B cell (primary cell): ENCODE results near the gene SEC14L5. TPM values are rescaled to one million over a fixed set of nuclear protein-coding genes. Genes with fewer than 3 reads are reported as not detected.
A peak's percentile ranks its signal among the peaks of the same experiment; 100 is the strongest.

ENCODE experiments used
- ATAC-seq: fragments of 200-7000 bp; cut with Tn5 transposase; one replicate; pipeline ENCODE4 v1.10.0; 2021; ENCODE audit warnings: low read depth, mild to moderate bottlenecking, moderate number of reproducible peaks, moderate library complexity
- CTCF ChIA-PET: fragments of 350-600 bp; sonication (Branson Sonifier 250); formaldehyde crosslinking; loops from one replicate; lab custom pipeline; 2021; ENCODE audit warnings: antibody characterized with exemption, inconsistent platforms; lab: Charles Lee
- POLR2A ChIA-PET: fragments of 350-600 bp; sonication (Branson Sonifier 250); formaldehyde crosslinking; loops from one replicate; lab custom pipeline; 2021; ENCODE audit warnings: antibody characterized with exemption; lab: Charles Lee
- DNase-seq: peaks from one replicate; pipeline ENCODE4 v3.0.0; 2013
- H2AFZ ChIP-seq: 2 replicates; pipeline ENCODE4 v1.6.1; 2012; ENCODE audit warnings: mild to moderate bottlenecking, low read depth, low read length; ENCODE audit not compliant: insufficient read depth, poor library complexity, severe bottlenecking
- H3K27ac ChIP-seq, 2 donors: 1 replicate in 1 of 2; 2 replicates in 1 of 2; pipeline ENCODE4 v1.5.1; 2012 to 2013; ENCODE audit warnings: low read length in 2 of 2, mild to moderate bottlenecking in 2 of 2, moderate library complexity in 1 of 2
- H3K27me3 ChIP-seq, 4 experiments: fragments of 200-600 bp in 1 of 4; sonication (generic) in 1 of 4; replicated peaks in 1 of 4; 1 replicate in 2 of 4; 2 replicates in 2 of 4; pipeline versions ENCODE4 v1.6.1 to v1.7.0; 2013 to 2016; ENCODE audit warnings: low read length in 3 of 4, mild to moderate bottlenecking in 2 of 4, mixed read lengths in 1 of 4, moderate library complexity in 1 of 4; ENCODE audit not compliant: insufficient read depth in 4 of 4, control insufficient read depth in 3 of 4; ENCODE audit errors: control extremely low read depth in 1 of 4
- H3K36me3 ChIP-seq, 2 experiments: replicated peaks in 1 of 2; 1 replicate in 1 of 2; 2 replicates in 1 of 2; pipeline versions ENCODE4 v1.6.1 to v1.7.1; 2013; ENCODE audit warnings: low read length in 1 of 2; ENCODE audit not compliant: insufficient read depth in 2 of 2, control insufficient read depth in 1 of 2; ENCODE audit errors: control extremely low read depth in 1 of 2, extremely low read depth in 1 of 2
- H3K4me1 ChIP-seq, 2 donors: fragments of 200-600 bp in 1 of 2; sonication (generic) in 1 of 2; 1 replicate in 1 of 2; 2 replicates in 1 of 2; pipeline versions ENCODE4 v1.5.1 to v1.6.1; 2013 to 2017; ENCODE audit warnings: low read length in 2 of 2; ENCODE audit not compliant: control insufficient read depth in 2 of 2, insufficient read depth in 2 of 2
- H3K4me2 ChIP-seq: replicated peaks from 2 replicates; pipeline ENCODE3; 2012; ENCODE audit warnings: mild to moderate bottlenecking, low read depth, low read length; ENCODE audit not compliant: poor library complexity, severe bottlenecking
- H3K4me3 ChIP-seq, 5 experiments: fragments of 200-600 bp in 1 of 5; sonication (generic) in 1 of 5; 1 replicate in 3 of 5; 2 replicates in 2 of 5; pipeline versions ENCODE4 v1.5.1 to v1.7.0; 2011 to 2016; ENCODE audit warnings: low read length in 4 of 5, mild to moderate bottlenecking in 4 of 5, low read depth in 2 of 5, control low read depth in 1 of 5, moderate library complexity in 1 of 5; ENCODE audit not compliant: insufficient read depth in 1 of 5; ENCODE audit errors: control extremely low read depth in 1 of 5, extremely low read depth in 1 of 5
- H3K79me2 ChIP-seq: fragments of 200-600 bp; sonication (generic); one replicate; pipeline ENCODE4 v1.6.0; 2016; ENCODE audit warnings: low read length; ENCODE audit not compliant: control insufficient read depth, insufficient read depth
- H3K9ac ChIP-seq: fragments of 200-600 bp; sonication (generic); 2 replicates; pipeline ENCODE4 v1.6.1; 2017; ENCODE audit warnings: mild to moderate bottlenecking, low read length, moderate library complexity
- H3K9me3 ChIP-seq, 3 donors: one replicate each; pipeline versions ENCODE4 v1.6.1 to v1.7.1; 2013; ENCODE audit warnings: low read length in 2 of 3; ENCODE audit not compliant: control insufficient read depth in 2 of 3, insufficient read depth in 1 of 3; ENCODE audit errors: control extremely low read depth in 1 of 3
- H4K20me1 ChIP-seq: 2 replicates; pipeline ENCODE4 v1.6.0; 2012; ENCODE audit warnings: mild to moderate bottlenecking, low read length; ENCODE audit not compliant: insufficient read depth, control insufficient read depth, poor library complexity, severe bottlenecking
- H3K27ac Mint-ChIP-seq: one replicate; pipeline ENCODE4 v1.8.0; 2021; ENCODE audit warnings: mixed read lengths
- H3K27me3 Mint-ChIP-seq: one replicate; pipeline ENCODE4 v1.8.0; 2021; ENCODE audit warnings: mixed read lengths
- H3K4me1 Mint-ChIP-seq: one replicate; pipeline ENCODE4 v1.8.0; 2021; ENCODE audit warnings: mixed read lengths
- H3K4me3 Mint-ChIP-seq: one replicate; pipeline ENCODE4 v1.8.0; 2021; ENCODE audit warnings: mixed read lengths
- H3K9me3 Mint-ChIP-seq: one replicate; pipeline ENCODE4 v1.8.0; 2022; ENCODE audit warnings: mixed read lengths; ENCODE audit not compliant: insufficient read depth
- CTCF ChIP-seq: fragments of 200-600 bp; IDR thresholded peaks from one replicate; pipeline ENCODE4 v1.8.0; 2022; ENCODE audit warnings: antibody characterized with exemption, mild to moderate bottlenecking
- EZH2 ChIP-seq: IDR thresholded peaks from 2 replicates; pipeline ENCODE4 v1.6.1; 2012; ENCODE audit warnings: borderline replicate concordance, low read depth, mild to moderate bottlenecking, moderate library complexity, low read length; ENCODE audit not compliant: insufficient read depth, poor library complexity, severe bottlenecking
- WGBS: methylation state at CpG from one replicate; pipeline ENCODE4 v1.1.5; 2013; ENCODE audit warnings: missing lambda C conversion rate; ENCODE audit not compliant: insufficient coverage; 5-methylcytosine and 5-hydroxymethylcytosine counted together
- intact Hi-C: fragments of 100-400 bp; cut with micrococcal nuclease; formaldehyde crosslinking; loops from one replicate; pipeline ENCODE4 v1.10.0; 2022
- polyA plus RNA-seq: library from polyadenylated mRNA; depleted of rRNA; stranded (reverse); fragments of >200 nt; gene quantifications from 2 replicates; pipeline ENCODE4 v1.2.3, GENCODE V29; 2012
- total RNA-seq, 2 donors: library from RNA; stranded (reverse); fragments of 120-200 nt in 1 of 2; gene quantifications; 1 replicate in 1 of 2; 2 replicates in 1 of 2; pipeline versions ENCODE4 v1.2.3 to v1.2.4, GENCODE V29; 2013 to 2022

SEC14L5 gene
- total and polyA plus RNA-seq, 2 donors (not counting 1 experiment from before 2014, with no cell fraction given), result not detected

DNA sequence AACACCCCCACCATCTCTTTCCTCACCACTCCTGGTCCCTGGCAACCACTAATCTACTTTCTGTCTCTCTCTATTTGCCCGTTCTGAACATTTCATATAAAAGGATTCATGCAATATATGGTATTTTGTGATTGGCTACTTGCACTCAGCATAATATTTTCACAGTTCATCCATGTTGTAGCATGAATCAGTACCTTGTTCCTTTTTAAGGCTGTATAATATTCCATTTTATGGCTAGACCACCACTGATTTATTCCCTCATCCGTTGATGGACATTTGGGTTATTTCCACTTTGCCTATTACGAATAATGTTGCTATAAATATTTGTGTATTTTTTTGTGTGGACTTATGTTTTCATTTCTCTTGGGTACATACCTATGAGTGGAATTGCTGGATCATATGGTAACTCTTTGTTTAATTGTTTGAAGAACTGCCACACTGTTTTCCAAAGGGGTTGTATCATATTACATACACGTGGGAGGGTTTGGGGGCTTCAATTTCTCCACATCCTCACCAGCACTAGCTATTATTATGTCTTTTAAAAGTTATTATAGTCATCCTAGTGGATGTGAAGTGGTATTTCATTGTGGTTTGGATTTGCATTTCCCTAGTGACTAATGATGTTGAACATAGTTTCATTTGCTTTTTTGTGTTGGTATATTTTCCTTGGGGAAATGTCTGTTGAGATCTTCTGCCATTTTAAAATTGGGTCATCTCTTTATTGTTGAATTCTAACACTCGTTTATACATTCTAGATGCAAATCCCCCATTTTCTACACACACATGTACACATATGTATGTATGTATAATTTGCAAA, 26.3 kb downstream of the SEC14L5 start:
- H3K4me3 ChIP-seq, result no peak overlapping the region
- Mint-ChIP-seq H3K9me3 (no peaks in the 10 kb centered on the region), H3K4me3 (no peak overlapping the region), H3K27me3 (peaks cover 43% of the 10 kb centered on the region), H3K27ac (no peak overlapping the region), H3K4me1 (peaks cover 5% of the 10 kb centered on the region)
- DNase-seq (no peak), ATAC-seq (no peak)
- H3K4me1 ChIP-seq, result peaks cover 7 to 10% of the 10 kb centered on the region in 2 donors
- H3K27me3 ChIP-seq, result peaks cover 0 to 39% (median 17%) of the 10 kb centered on the region in 4 experiments
- H2AFZ ChIP-seq, result no peak overlapping the region
- no CpG with 5 or more reads among the region's 5 CpGs for WGBS
- peaks cover 0 to 23% (median 0%) of the 10 kb centered on the region in 3 donors for H3K9me3 ChIP-seq
- intact Hi-C loops, result no loop called here
- no peaks in the 10 kb centered on the region for H3K36me3 ChIP-seq
- no peak overlapping the region for H3K4me2 ChIP-seq
- H3K27ac ChIP-seq, result no peak overlapping the region
- CTCF ChIA-PET, result no interaction called here
- no peaks in the 10 kb centered on the region for H4K20me1 ChIP-seq
- no peak overlapping the region for H3K9ac ChIP-seq
- H3K79me2 ChIP-seq, result no peaks in the 10 kb centered on the region
- TF ChIP-seq CTCF (no peak), EZH2 (no peak)
- POLR2A ChIA-PET, result no interaction called here

GRCh38 chr16:4987250-4987579, 29.1 kb downstream of the SEC14L5 start:
- H2AFZ ChIP-seq, result no peak overlapping the region
- no peak for ATAC-seq
- no peak overlapping the region for H3K4me3 ChIP-seq
- H3K36me3 ChIP-seq, result no peaks in the 10 kb centered on the region
- H3K27me3 ChIP-seq, result peaks cover 0 to 50% (median 17%) of the 10 kb centered on the region in 4 experiments
- ChIA-PET POLR2A (no interaction called here), CTCF (no interaction called here)
- DNase-seq, result no peak
- 14% methylated on average over 3 of the region's 10 CpGs for WGBS
- no peaks in the 10 kb centered on the region for H3K79me2 ChIP-seq
- intact Hi-C loops, result no loop called here
- no peaks in the 10 kb centered on the region for H4K20me1 ChIP-seq
- Mint-ChIP-seq H3K4me3 (no peak overlapping the region), H3K9me3 (no peaks in the 10 kb centered on the region), H3K27ac (no peak overlapping the region), H3K4me1 (peaks cover 5% of the 10 kb centered on the region), H3K27me3 (peaks cover 34% of the 10 kb centered on the region)
- TF ChIP-seq EZH2, result no peak
- no peak for TF ChIP-seq CTCF
- H3K9ac ChIP-seq, result no peak overlapping the region
- peaks cover 7 to 10% of the 10 kb centered on the region in 2 donors for H3K4me1 ChIP-seq
- peak overlapping the region; percentile 53 for H3K4me2 ChIP-seq
- H3K9me3 ChIP-seq, result peaks cover 0 to 28% (median 0%) of the 10 kb centered on the region in 3 donors
- H3K27ac ChIP-seq, result no peak overlapping the region
